HL-60 (cell line): ENCODE results near the gene LYRM1.
A peak's percentile ranks its signal among the peaks of the same experiment; 100 is the strongest.

Experiments
- DNase-seq, 2 experiments: peaks; one replicate each; pipeline ENCODE4 v3.0.0-alpha.2; 2010 to 2020; ENCODE audit warnings: low read depth in 1 of 2, low spot score in 1 of 2
- H3K27ac ChIP-seq: fragments of 250-450 bp; sonication (Bioruptor Pico); replicated peaks from 2 replicates; pipeline ENCODE4 v1.5.1; 2020; ENCODE audit warnings: mild to moderate bottlenecking, moderate library complexity
- H3K27me3 ChIP-seq: fragments of 250-450 bp; sonication (Bioruptor Pico); 2 replicates; pipeline ENCODE4 v1.5.1; 2021; ENCODE audit warnings: mild to moderate bottlenecking, moderate library complexity; ENCODE audit not compliant: insufficient read depth, poor library complexity, severe bottlenecking
- H3K4me3 ChIP-seq: replicated peaks from 2 replicates; pipeline ENCODE4 v1.5.1; 2011; ENCODE audit warnings: mild to moderate bottlenecking, control low read depth, low read length; ENCODE audit not compliant: insufficient read depth
- GABPA ChIP-seq: IDR thresholded peaks from 2 replicates; pipeline ENCODE4 v1.6.1; 2012; ENCODE audit warnings: low read depth
- POLR2AphosphoS5 ChIP-seq: IDR thresholded peaks from 2 replicates; pipeline ENCODE4 v1.6.1; 2012; ENCODE audit warnings: low read depth
- SPI1 ChIP-seq: IDR thresholded peaks from 2 replicates; pipeline ENCODE4 v1.6.1; 2012; ENCODE audit warnings: low read depth, mild to moderate bottlenecking, borderline replicate concordance
- TF ChIP-seq, protein P1 (sequence below): IDR thresholded peaks from one replicate; pipeline ENCODE4 v1.5.1; 2011; ENCODE audit warnings: low read length, control low read depth, inconsistent platforms; ENCODE audit not compliant: insufficient read depth
- TF ChIP-seq, protein P2 (sequence below): IDR thresholded peaks from 2 replicates; pipeline ENCODE4 v1.6.1; 2012; ENCODE audit warnings: low read depth; ENCODE audit not compliant: insufficient replicate concordance

Gene LYRM1

GRCh38 chr16:20870122-20870820, 30.3 kb upstream of the LYRM1 start:
- Histone ChIP-seq H3K27ac (no peak overlapping the region), H3K27me3 (no peaks in the 10 kb centered on the region), H3K4me3 (no peak overlapping the region)
- TF ChIP-seq, protein P1, sequence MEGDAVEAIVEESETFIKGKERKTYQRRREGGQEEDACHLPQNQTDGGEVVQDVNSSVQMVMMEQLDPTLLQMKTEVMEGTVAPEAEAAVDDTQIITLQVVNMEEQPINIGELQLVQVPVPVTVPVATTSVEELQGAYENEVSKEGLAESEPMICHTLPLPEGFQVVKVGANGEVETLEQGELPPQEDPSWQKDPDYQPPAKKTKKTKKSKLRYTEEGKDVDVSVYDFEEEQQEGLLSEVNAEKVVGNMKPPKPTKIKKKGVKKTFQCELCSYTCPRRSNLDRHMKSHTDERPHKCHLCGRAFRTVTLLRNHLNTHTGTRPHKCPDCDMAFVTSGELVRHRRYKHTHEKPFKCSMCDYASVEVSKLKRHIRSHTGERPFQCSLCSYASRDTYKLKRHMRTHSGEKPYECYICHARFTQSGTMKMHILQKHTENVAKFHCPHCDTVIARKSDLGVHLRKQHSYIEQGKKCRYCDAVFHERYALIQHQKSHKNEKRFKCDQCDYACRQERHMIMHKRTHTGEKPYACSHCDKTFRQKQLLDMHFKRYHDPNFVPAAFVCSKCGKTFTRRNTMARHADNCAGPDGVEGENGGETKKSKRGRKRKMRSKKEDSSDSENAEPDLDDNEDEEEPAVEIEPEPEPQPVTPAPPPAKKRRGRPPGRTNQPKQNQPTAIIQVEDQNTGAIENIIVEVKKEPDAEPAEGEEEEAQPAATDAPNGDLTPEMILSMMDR: no peak
- peak; percentile 92 for TF ChIP-seq SPI1
- DNase-seq: peak in 1 of 2 experiments; percentile 38

GRCh38 chr16:20871258-20871657, 29.3 kb upstream of the LYRM1 start:
- DNase-seq: no peak
- TF ChIP-seq SPI1 (no peak), POLR2AphosphoS5 (no peak), GABPA (no peak)
- TF ChIP-seq, protein P1: no peak
- TF ChIP-seq, protein P2, sequence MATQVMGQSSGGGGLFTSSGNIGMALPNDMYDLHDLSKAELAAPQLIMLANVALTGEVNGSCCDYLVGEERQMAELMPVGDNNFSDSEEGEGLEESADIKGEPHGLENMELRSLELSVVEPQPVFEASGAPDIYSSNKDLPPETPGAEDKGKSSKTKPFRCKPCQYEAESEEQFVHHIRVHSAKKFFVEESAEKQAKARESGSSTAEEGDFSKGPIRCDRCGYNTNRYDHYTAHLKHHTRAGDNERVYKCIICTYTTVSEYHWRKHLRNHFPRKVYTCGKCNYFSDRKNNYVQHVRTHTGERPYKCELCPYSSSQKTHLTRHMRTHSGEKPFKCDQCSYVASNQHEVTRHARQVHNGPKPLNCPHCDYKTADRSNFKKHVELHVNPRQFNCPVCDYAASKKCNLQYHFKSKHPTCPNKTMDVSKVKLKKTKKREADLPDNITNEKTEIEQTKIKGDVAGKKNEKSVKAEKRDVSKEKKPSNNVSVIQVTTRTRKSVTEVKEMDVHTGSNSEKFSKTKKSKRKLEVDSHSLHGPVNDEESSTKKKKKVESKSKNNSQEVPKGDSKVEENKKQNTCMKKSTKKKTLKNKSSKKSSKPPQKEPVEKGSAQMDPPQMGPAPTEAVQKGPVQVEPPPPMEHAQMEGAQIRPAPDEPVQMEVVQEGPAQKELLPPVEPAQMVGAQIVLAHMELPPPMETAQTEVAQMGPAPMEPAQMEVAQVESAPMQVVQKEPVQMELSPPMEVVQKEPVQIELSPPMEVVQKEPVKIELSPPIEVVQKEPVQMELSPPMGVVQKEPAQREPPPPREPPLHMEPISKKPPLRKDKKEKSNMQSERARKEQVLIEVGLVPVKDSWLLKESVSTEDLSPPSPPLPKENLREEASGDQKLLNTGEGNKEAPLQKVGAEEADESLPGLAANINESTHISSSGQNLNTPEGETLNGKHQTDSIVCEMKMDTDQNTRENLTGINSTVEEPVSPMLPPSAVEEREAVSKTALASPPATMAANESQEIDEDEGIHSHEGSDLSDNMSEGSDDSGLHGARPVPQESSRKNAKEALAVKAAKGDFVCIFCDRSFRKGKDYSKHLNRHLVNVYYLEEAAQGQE: no peak
- H3K4me3 ChIP-seq: no peak overlapping the region

DNA sequence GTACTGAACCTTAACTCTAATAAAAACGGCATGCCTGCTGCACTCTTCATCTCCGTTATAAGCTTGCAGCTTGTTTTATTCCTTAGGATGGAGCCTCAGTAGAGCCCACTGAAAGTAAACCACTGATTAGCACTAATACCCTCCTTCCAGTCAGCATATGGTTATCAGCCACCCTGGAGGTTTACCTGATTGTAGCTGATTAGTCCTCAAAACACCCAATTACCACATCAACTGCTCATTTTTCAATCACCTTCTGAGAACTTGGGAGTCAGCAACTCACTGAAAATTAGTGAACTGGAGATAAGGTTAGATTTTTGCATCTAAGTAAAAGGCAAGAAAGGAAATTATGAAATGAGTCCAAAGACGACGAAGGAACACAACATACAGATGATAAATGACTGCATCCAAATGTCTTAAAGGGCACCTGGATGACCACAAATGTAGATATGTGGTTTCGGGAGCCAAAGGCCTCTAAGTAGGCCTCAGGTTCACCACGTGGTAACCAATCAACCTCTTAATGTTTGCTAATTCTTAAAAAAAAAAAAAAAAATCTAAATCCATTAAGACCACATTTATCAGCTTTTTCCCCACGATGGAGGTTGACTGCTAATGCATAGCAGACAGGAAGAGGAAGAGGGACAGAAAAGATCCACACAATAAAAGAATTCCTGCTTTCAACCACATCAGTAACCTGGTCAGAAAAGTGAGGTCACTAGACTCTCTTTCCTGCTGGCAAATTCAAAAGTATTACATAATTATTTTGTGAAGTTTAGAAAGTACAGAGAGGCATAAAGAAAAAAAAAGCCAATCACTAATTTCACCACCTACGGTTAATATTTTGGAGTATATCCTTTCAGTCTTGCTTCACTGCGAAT, 28.4 kb upstream of the LYRM1 start:
- TF ChIP-seq SPI1 (no peak), GABPA (no peak), POLR2AphosphoS5 (no peak)
- TF ChIP-seq, protein P2: no peak
- H3K27ac ChIP-seq: no peak overlapping the region
- no peaks in the 10 kb centered on the region for H3K27me3 ChIP-seq
- DNase-seq: no peak
- H3K4me3 ChIP-seq: no peak overlapping the region

More at GRCh38 chr16:20871258-20871657, 29.3 kb upstream of the LYRM1 start:
- no peak overlapping the region for H3K27ac ChIP-seq
- no peaks in the 10 kb centered on the region for H3K27me3 ChIP-seq

GRCh38 chr16:20873331-20873730, 27.2 kb upstream of the LYRM1 start:
- TF ChIP-seq POLR2AphosphoS5 (no peak), SPI1 (no peak), GABPA (no peak)
- TF ChIP-seq, protein P2: no peak
- TF ChIP-seq, protein P1: no peak
- Histone ChIP-seq H3K27me3 (no peaks in the 10 kb centered on the region), H3K4me3 (no peak overlapping the region), H3K27ac (no peak overlapping the region)
- DNase-seq: no peak
